GM12865 (cell line): ENCODE data around the gene SRPRA.

Experiments
- DNase-seq: peaks from one replicate; pipeline ENCODE4 v3.0.0; 2010; ENCODE audit warnings: low read depth
- H3K4me3 ChIP-seq: 2 replicates; pipeline ENCODE4 v1.5.1; 2011; ENCODE audit warnings: mild to moderate bottlenecking, low read depth, low read length, control low read depth
- TF ChIP-seq, protein P1 (sequence below): IDR thresholded peaks from 2 replicates; pipeline ENCODE4 v1.5.1; 2011; ENCODE audit warnings: low read length, control low read depth, low read depth, inconsistent platforms; ENCODE audit not compliant: insufficient read depth; ENCODE audit errors: missing control alignments

SRPRA gene

DNA sequence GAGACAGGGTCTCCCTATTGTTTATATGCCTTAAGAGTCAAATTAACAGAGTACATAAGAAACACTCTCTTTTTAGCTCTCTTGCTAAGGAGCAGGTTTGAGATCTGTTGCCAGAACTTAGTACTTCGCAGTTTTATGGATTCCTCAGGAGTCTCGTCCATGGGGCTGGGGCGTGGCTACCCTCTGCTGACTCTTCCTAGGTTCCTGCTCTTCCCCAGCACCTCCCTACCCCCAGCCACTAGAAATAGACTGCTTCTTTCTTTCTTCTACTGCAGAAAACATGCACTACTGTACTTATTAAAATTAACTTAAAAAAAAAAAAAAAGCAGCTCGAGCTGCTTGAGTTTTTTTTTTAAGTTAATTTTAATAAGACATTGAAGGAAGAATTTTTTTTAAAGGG lies 49.1 kb downstream of the SRPRA start:
- TF ChIP-seq, protein P1, sequence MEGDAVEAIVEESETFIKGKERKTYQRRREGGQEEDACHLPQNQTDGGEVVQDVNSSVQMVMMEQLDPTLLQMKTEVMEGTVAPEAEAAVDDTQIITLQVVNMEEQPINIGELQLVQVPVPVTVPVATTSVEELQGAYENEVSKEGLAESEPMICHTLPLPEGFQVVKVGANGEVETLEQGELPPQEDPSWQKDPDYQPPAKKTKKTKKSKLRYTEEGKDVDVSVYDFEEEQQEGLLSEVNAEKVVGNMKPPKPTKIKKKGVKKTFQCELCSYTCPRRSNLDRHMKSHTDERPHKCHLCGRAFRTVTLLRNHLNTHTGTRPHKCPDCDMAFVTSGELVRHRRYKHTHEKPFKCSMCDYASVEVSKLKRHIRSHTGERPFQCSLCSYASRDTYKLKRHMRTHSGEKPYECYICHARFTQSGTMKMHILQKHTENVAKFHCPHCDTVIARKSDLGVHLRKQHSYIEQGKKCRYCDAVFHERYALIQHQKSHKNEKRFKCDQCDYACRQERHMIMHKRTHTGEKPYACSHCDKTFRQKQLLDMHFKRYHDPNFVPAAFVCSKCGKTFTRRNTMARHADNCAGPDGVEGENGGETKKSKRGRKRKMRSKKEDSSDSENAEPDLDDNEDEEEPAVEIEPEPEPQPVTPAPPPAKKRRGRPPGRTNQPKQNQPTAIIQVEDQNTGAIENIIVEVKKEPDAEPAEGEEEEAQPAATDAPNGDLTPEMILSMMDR, result no peak
- H3K4me3 ChIP-seq, result no peak overlapping the region
- DNase-seq, result no peak

DNA sequence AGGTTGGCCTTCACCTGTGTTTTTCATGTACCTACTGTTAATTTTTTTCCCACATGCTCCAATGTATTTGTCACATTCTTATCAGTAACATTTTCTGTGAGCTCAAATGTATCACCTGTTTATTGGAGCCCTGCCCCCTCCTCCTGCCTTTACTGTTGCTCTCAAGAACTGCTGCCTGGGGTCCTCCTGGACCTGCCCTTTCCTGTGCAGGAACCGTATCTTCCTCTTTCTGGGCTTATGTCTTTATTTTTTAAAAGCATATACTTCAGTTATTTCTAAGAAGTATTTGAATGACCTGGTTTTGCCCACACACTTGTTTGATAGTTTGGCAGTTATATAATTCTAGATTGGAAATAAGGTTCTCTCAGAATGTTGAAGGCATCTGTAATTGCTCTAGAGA lies 51.2 kb downstream of the SRPRA start:
- DNase-seq, result no peak
- H3K4me3 ChIP-seq, result no peak overlapping the region
- TF ChIP-seq, protein P1, result no peak

DNA sequence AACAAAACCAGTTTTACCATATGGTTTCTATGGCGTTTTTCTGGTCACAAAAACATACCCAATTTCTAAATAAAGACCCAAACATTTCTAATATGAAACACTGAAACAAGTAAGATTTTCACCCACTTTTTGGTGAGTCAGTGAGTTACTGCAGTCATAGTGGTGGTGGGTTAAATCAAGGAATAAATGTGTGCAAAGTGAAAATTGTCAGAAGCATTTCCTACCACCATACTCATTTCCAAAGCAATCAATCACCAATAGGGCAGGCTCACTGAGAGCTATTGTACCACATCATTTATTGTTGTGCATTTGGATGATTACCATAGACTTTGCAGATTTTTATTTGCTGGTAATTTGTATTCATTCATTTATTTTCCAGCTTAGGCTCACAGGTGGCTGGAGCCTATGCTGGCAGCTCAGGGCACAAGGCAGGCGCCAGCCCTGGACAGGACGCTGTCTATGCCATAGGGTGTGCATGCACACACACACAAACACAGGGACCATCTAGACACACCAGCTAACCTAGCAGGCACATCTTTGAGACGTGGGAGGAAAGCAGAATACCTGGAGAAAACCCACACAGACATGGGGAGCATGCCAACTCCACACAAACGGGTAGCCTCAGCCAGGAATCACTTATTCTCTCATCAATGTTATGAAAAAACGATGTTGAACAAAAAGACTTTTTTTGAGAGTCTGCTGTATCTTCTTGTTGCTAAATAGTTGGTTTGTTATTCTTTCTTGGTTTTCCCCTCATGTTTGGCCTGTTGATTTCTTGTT lies 52.0 kb downstream of the SRPRA start:
- no peak overlapping the region for H3K4me3 ChIP-seq
- no peak for DNase-seq
- TF ChIP-seq, protein P1, result no peak

DNA sequence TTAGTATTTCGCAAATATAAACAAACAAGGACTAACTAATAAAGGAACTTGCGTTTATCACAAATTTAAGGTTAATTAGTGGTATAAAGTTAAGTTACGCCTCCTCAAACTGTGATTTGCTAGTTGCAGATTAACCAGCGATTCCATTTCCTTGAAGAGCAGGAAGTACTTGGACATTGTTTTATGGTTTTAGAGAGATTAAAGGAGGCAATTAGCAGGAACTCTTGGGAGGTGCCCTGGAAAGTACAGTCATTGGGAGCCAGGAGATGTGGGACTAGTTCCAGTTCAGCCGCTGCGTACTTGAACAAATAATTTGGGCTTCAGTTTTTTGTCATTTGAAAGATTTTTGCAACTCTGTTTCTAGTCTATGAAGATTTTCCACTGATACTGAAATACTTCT lies 53.9 kb downstream of the SRPRA start:
- H3K4me3 ChIP-seq, result no peak overlapping the region
- TF ChIP-seq, protein P1, result no peak
- no peak for DNase-seq

DNA sequence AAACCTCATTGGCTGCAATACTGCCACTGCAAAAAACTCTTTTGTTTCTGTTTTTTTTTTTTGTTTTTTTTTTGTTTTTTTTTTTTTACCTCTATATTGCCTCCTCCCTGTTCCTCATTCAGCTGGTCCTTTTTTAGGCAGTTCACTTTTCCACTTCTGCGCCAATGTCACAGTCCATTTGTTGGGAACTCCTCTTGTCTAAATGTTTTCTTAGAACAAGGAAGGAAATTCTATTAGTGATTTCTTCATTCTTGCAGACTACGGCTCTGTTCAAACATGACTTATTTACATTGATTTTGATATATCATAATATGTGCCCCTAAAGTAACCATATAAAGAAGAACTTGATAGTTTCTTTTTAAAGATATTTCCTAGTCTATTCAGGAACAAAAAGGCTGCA lies 54.3 kb downstream of the SRPRA start:
- TF ChIP-seq, protein P1, result no peak
- DNase-seq, result no peak
- H3K4me3 ChIP-seq, result no peak overlapping the region
